Trophoblast cell (in vitro differentiated cells and primary cell): Measurements from ENCODE around the gene GPRASP2.

ENCODE experiments used
- DNase-seq, 2 donors: peaks; one replicate each; pipeline ENCODE4 v3.0.0-alpha.2; 2016
- H2AFZ ChIP-seq: 2 replicates; pipeline ENCODE4 v1.6.1; 2013; ENCODE audit warnings: low read length, moderate library complexity, mild to moderate bottlenecking; ENCODE audit not compliant: insufficient read depth, poor library complexity
- H2AK5ac ChIP-seq: 2 replicates; pipeline ENCODE4 v1.6.1; 2013; ENCODE audit warnings: mild to moderate bottlenecking, low read length
- H2BK120ac ChIP-seq: 2 replicates; pipeline ENCODE4 v1.6.1; 2013; ENCODE audit warnings: low read length, mild to moderate bottlenecking, moderate library complexity; ENCODE audit not compliant: insufficient read depth, poor library complexity
- H2BK12ac ChIP-seq: 2 replicates; pipeline ENCODE4 v1.6.1; 2013; ENCODE audit warnings: mild to moderate bottlenecking, low read length, moderate library complexity
- H2BK5ac ChIP-seq: 2 replicates; pipeline ENCODE4 v1.6.1; 2013; ENCODE audit warnings: low read length, low read depth, moderate library complexity, mild to moderate bottlenecking; ENCODE audit not compliant: poor library complexity
- H3K14ac ChIP-seq: 2 replicates; pipeline ENCODE4 v1.6.1; 2013; ENCODE audit warnings: mild to moderate bottlenecking, low read length
- H3K18ac ChIP-seq: 2 replicates; pipeline ENCODE4 v1.6.1; 2013; ENCODE audit warnings: mild to moderate bottlenecking, low read length
- H3K23ac ChIP-seq: 2 replicates; pipeline ENCODE4 v1.6.1; 2013; ENCODE audit warnings: low read length
- H3K27ac ChIP-seq: 2 replicates; pipeline ENCODE4 v1.5.1; 2013; ENCODE audit warnings: low read depth, mild to moderate bottlenecking, inconsistent platforms, low read length, moderate library complexity
- H3K27me3 ChIP-seq: 2 replicates; pipeline ENCODE4 v1.6.1; 2013; ENCODE audit warnings: inconsistent platforms, mild to moderate bottlenecking, low read length, moderate library complexity; ENCODE audit not compliant: insufficient read depth
- H3K36me3 ChIP-seq, 2 experiments: 1 replicate in 1 of 2; 2 replicates in 1 of 2; pipeline ENCODE4 v1.6.1; 2013; ENCODE audit warnings: low read length in 2 of 2, mild to moderate bottlenecking in 2 of 2, moderate library complexity in 1 of 2; ENCODE audit not compliant: insufficient read depth in 2 of 2, control insufficient read depth in 1 of 2
- H3K4ac ChIP-seq: 2 replicates; pipeline ENCODE4 v1.6.1; 2013; ENCODE audit warnings: low read depth, mild to moderate bottlenecking, low read length, moderate library complexity
- H3K4me1 ChIP-seq, 2 experiments: 1 replicate in 1 of 2; 2 replicates in 1 of 2; pipeline ENCODE4 v1.6.1; 2013; ENCODE audit warnings: low read length in 2 of 2, mild to moderate bottlenecking in 2 of 2, moderate library complexity in 1 of 2; ENCODE audit not compliant: insufficient read depth in 2 of 2, control insufficient read depth in 1 of 2
- H3K4me2 ChIP-seq: 2 replicates; pipeline ENCODE4 v1.6.1; 2013; ENCODE audit warnings: inconsistent platforms, mild to moderate bottlenecking, low read length, moderate library complexity
- H3K4me3 ChIP-seq: 2 replicates; pipeline ENCODE4 v1.5.1; 2013; ENCODE audit warnings: mild to moderate bottlenecking, low read depth, low read length, inconsistent platforms
- H3K79me1 ChIP-seq: one replicate; pipeline ENCODE4 v1.6.1; 2013; ENCODE audit warnings: low read length
- H3K79me2 ChIP-seq: 2 replicates; pipeline ENCODE4 v1.6.1; 2013; ENCODE audit warnings: low read length, mild to moderate bottlenecking; ENCODE audit not compliant: control insufficient read depth, insufficient read depth, poor library complexity
- H3K9ac ChIP-seq: 2 replicates; pipeline ENCODE4 v1.6.1; 2013; ENCODE audit warnings: mild to moderate bottlenecking, low read length
- H3K9me3 ChIP-seq: 2 replicates; pipeline ENCODE4 v1.6.1; 2013; ENCODE audit warnings: low read depth, mild to moderate bottlenecking, control low read depth, inconsistent platforms, low read length; ENCODE audit not compliant: insufficient read depth
- H4K12ac ChIP-seq: 2 replicates; pipeline ENCODE4 v1.6.1; 2013; ENCODE audit warnings: low read depth, mild to moderate bottlenecking, low read length, moderate library complexity
- H4K8ac ChIP-seq: 2 replicates; pipeline ENCODE4 v1.6.1; 2013; ENCODE audit warnings: low read depth, mild to moderate bottlenecking, low read length, moderate library complexity
- H4K91ac ChIP-seq: one replicate; pipeline ENCODE4 v1.6.1; 2013; ENCODE audit warnings: low read depth, mild to moderate bottlenecking, low read length, moderate library complexity
- WGBS: extraction: QIAGEN DNeasy Blood & Tissue Kit; methylation state at CpG from one replicate; pipeline ENCODE4 v1.1.7; 2013; ENCODE audit warnings: missing lambda C conversion rate; ENCODE audit not compliant: insufficient read length, insufficient coverage; ENCODE audit errors: extremely low coverage; 5-methylcytosine and 5-hydroxymethylcytosine counted together

Gene GPRASP2

DNA sequence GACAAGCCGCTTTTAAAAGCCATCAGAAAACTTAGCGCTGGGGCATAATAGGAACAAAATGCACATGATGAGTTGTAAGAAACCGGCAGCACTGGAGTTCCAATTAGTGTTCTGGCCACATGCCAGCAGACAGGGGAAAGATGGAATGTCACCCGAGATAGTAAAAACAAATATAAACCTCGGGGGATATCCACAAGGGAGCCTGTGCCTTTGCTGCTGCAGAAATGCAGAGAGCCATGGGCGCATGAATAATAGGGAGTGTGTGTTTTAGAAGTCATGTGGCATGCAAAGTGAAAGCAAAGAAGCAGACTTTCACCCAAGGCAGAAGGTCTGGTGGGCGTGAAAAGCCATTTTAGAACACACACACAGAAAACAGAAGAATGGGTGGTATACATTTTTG is 27.4 kb downstream of the GPRASP2 start:
- Histone ChIP-seq H3K27ac (no peak overlapping the region), H3K36me3 (no peaks in the 10 kb centered on the region), H4K91ac (no peak overlapping the region), H3K9ac (no peak overlapping the region), H3K18ac (no peak overlapping the region), H2AFZ (no peak overlapping the region), H3K4me3 (no peak overlapping the region), H3K23ac (no peak overlapping the region), H3K79me2 (no peaks in the 10 kb centered on the region), H3K27me3 (no peaks in the 10 kb centered on the region), H2BK5ac (no peak overlapping the region), H2BK120ac (no peak overlapping the region), H3K4me2 (no peak overlapping the region), H3K9me3 (no peaks in the 10 kb centered on the region), H3K4ac (no peak overlapping the region), H2BK12ac (no peak overlapping the region), H3K79me1 (no peaks in the 10 kb centered on the region), H3K14ac (no peak overlapping the region), H4K8ac (no peak overlapping the region), H2AK5ac (no peak overlapping the region), H4K12ac (no peak overlapping the region), H3K4me1 (no peaks in the 10 kb centered on the region)
- no CpG with 5 or more reads among the region's 7 CpGs for WGBS
- no peak for DNase-seq

DNA sequence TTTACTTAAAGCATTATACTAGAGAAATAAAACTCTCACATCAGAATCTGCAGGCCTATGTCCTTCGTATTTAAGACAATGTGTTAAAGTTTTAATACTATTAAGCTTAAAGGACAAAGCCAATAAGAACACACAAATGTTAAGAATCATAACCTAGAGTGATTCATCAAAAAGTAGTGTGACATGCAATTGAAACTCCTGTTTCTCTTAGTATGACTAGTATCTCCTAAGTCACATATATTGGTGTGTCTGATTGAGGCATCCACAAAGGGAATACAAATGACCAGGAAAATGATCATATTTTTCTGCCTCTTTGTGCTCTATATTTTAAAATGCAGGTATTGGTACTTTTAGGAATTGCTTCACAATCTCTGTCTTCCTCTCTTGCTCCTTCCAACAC is 32.1 kb downstream of the GPRASP2 start:
- no peak overlapping the region for H3K18ac ChIP-seq
- H2AK5ac ChIP-seq = no peak overlapping the region
- H3K23ac ChIP-seq = no peak overlapping the region
- no peak overlapping the region for H2BK120ac ChIP-seq
- no peaks in the 10 kb centered on the region for H3K36me3 ChIP-seq
- H4K91ac ChIP-seq = no peak overlapping the region
- H3K27ac ChIP-seq = no peak overlapping the region
- no peak overlapping the region for H3K4ac ChIP-seq
- no peaks in the 10 kb centered on the region for H3K4me1 ChIP-seq
- H3K14ac ChIP-seq = no peak overlapping the region
- no peak overlapping the region for H4K12ac ChIP-seq
- no peak overlapping the region for H3K9ac ChIP-seq
- no peaks in the 10 kb centered on the region for H3K27me3 ChIP-seq
- H2BK5ac ChIP-seq = no peak overlapping the region
- no peaks in the 10 kb centered on the region for H3K79me2 ChIP-seq
- H2BK12ac ChIP-seq = no peak overlapping the region
- H3K4me3 ChIP-seq = no peak overlapping the region
- no peak overlapping the region for H3K4me2 ChIP-seq
- WGBS = no CpG with 5 or more reads among the region's 1 CpG
- H2AFZ ChIP-seq = no peak overlapping the region
- H3K79me1 ChIP-seq = peaks cover 6% of the 10 kb centered on the region
- H3K9me3 ChIP-seq = no peaks in the 10 kb centered on the region
- no peak for DNase-seq
- H4K8ac ChIP-seq = no peak overlapping the region

DNA sequence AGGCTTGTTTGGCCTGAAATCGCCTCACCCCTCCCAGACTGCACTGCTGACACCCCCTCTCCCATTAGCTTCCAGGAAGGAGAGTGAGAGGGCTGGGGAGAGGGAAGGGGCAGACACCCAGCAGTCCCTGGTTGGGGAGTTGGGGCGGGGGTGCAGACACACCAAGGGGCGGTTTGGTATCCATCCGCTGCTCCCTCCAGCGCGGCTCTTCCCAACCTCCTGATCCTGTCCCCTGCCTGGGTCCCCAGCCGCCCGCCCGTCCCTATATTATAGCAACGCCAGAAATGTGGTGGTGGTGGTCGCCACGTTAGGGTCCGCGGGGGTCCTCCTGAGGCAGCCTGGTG is 33.2 kb downstream of the GPRASP2 start:
- no peak overlapping the region for H3K14ac ChIP-seq
- H4K12ac ChIP-seq = no peak overlapping the region
- H3K79me1 ChIP-seq = peaks cover 6% of the 10 kb centered on the region
- H2AK5ac ChIP-seq = no peak overlapping the region
- peak overlapping the region; percentile 86 for H3K4me2 ChIP-seq
- H4K8ac ChIP-seq = no peak overlapping the region
- no peak overlapping the region for H3K23ac ChIP-seq
- H3K9ac ChIP-seq = no peak overlapping the region
- no peak overlapping the region for H2BK5ac ChIP-seq
- H3K79me2 ChIP-seq = no peaks in the 10 kb centered on the region
- no peak overlapping the region for H2BK12ac ChIP-seq
- H2AFZ ChIP-seq = no peak overlapping the region
- no peak overlapping the region for H3K18ac ChIP-seq
- no CpG with 5 or more reads among the region's 14 CpGs for WGBS
- H3K4me3 ChIP-seq = peak overlapping the region; percentile 80
- no peak overlapping the region for H3K4ac ChIP-seq
- no peak overlapping the region for H2BK120ac ChIP-seq
- no peak overlapping the region for H3K27ac ChIP-seq
- H3K4me1 ChIP-seq = no peaks in the 10 kb centered on the region
- no peaks in the 10 kb centered on the region for H3K36me3 ChIP-seq
- no peak overlapping the region for H4K91ac ChIP-seq
- no peaks in the 10 kb centered on the region for H3K27me3 ChIP-seq
- H3K9me3 ChIP-seq = no peaks in the 10 kb centered on the region
- DNase-seq = no peak

DNA sequence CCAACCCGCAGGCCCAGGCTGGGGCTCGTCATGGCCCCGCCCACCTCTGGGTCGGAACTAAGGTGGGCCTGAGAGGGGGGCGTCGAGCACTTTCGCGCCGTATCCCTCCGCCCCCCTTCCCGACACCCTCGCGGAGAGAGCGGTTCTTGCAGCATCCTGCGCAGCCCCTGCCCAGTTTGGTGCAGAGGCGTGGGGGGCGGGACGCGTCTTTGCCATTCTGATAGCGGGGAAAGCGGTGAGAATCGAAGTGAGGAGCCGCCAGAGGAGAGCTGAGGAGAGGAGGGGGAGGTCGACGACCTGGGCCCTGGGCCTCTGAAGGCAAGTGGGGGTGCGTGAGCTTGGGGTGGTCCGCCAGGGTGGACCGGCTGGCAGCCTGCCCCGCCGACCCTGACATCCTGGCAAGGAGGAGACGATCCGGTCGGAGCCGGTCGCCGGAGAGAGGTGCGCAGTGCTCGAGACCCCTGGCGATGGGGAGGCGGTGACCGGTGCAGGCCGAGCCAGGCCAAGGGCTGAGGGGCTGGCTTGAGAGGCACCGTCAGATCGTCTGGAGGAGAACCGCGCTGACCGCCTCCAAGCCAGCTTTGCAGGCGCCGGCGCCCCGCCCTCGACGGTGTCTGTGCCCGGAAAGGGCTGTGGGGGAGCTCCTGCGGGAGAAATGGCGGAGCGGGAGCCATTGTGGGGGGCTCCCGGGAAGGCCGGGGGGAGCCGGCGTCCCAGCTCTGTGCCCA is 33.8 kb downstream of the GPRASP2 start:
- Histone ChIP-seq H2BK12ac (no peak overlapping the region), H3K36me3 (no peaks in the 10 kb centered on the region), H3K27me3 (no peaks in the 10 kb centered on the region), H3K27ac (no peak overlapping the region), H4K91ac (no peak overlapping the region), H3K14ac (no peak overlapping the region), H2BK5ac (no peak overlapping the region), H3K4me1 (no peaks in the 10 kb centered on the region), H3K4ac (peak overlapping the region; percentile 25), H3K9ac (peak overlapping the region; percentile 69), H3K18ac (no peak overlapping the region), H3K79me2 (no peaks in the 10 kb centered on the region), H4K12ac (peak overlapping the region; percentile 59), H2BK120ac (peak overlapping the region; percentile 73), H4K8ac (peak overlapping the region; percentile 79), H3K79me1 (peaks cover 6% of the 10 kb centered on the region), H3K23ac (no peak overlapping the region), H2AK5ac (no peak overlapping the region), H2AFZ (peak overlapping the region; percentile 45), H3K9me3 (no peaks in the 10 kb centered on the region), H3K4me2 (peak overlapping the region; percentile 86), H3K4me3 (peak overlapping the region; percentile 80)
- DNase-seq = no peak
- no CpG with 5 or more reads among the region's 61 CpGs for WGBS
